ENCODE results near the gene ALX4. TPM values are rescaled to one million over a fixed set of nuclear protein-coding genes. Genes with fewer than 3 reads are reported as not detected.

The ALX4 gene
- total and polyA plus RNA-seq, 9 of the 15 experiments (the other 6 are each of a cell fraction or from before 2014, with no cell fraction given), result 0.07 to 1.2 (median 0.33) TPM

GRCh38 chr11:44212128-44212527, 97.8 kb downstream of the ALX4 start (continued):
- TF ChIP-seq SRF (CRISPR knock-in tag; IDR thresholded peaks at IDR 0.05) (no peak), SNRNP70 (optimal IDR thresholded peaks at IDR 0.05; ENCODE audit: low read depth, low read length) (no peak), HDAC3 (IDR thresholded peaks at IDR 0.05; ENCODE audit: borderline replicate concordance, partially characterized antibody) (no peak), HDAC6 (IDR thresholded peaks at IDR 0.05; ENCODE audit: low read depth, low read length) (no peak), PPARD (CRISPR knock-in tag; IDR thresholded peaks at IDR 0.05) (no peak), REST (IDR thresholded peaks at IDR 0.05; ENCODE audit: borderline replicate concordance) (no peak), REST (CRISPR knock-in tag; IDR thresholded peaks at IDR 0.05; ENCODE audit: low read depth) (no peak), PHF21A (IDR thresholded peaks at IDR 0.05; ENCODE audit: borderline replicate concordance, low read depth) (no peak)

Other genes with a start within 250 kb of the ALX4 start
- 14.8 and 16.3 TPM in 2 replicates for gene ACCS, start 243.9 kb downstream of the ALX4 start, total RNA-seq (2014; rRNA removed)
- 11.3 and 11.8 TPM in 2 replicates for gene ACCS, start 243.9 kb downstream of the ALX4 start, total RNA-seq (2014; rRNA removed; fragmentation: Illumina TruSeq; extraction: Trizol)
- gene ACCS, start 243.9 kb downstream of the ALX4 start, total RNA-seq (2015; rRNA removed; fragmentation: Illumina TruSeq; extraction: Trizol), result 10.1 and 10.7 TPM in 2 replicates
- 19.5 and 21.1 TPM in 2 replicates for gene ACCS, start 243.9 kb downstream of the ALX4 start, total RNA-seq (2021)
- gene ACCS, start 243.9 kb downstream of the ALX4 start, polyA plus RNA-seq (2011; rRNA removed), result 19.8 and 27.9 TPM in 2 replicates
- 18.0 and 20.2 TPM in 2 replicates for gene ACCS, start 243.9 kb downstream of the ALX4 start, polyA plus RNA-seq (2014; fragmentation: Illumina TruSeq; extraction: Trizol)
- gene ACCS, start 243.9 kb downstream of the ALX4 start, polyA plus RNA-seq (2014; fragmentation: Nextera tagmentation; extraction: Ambion mirVana), result 1 to 10 TPM; 4.2 to 6.3 TPM
- gene ACCS, start 243.9 kb downstream of the ALX4 start, polyA plus RNA-seq (2014; rRNA removed), result 25.9 and 29.9 TPM in 2 replicates
- gene EXT2, start 214.5 kb downstream of the ALX4 start, total RNA-seq (2014; rRNA removed), result 38.8 and 39.5 TPM in 2 replicates
- gene EXT2, start 214.5 kb downstream of the ALX4 start, total RNA-seq (2014; rRNA removed; fragmentation: Illumina TruSeq; extraction: Trizol), result 34.0 and 37.5 TPM in 2 replicates
- 38.5 and 40.9 TPM in 2 replicates for gene EXT2, start 214.5 kb downstream of the ALX4 start, total RNA-seq (2015; rRNA removed; fragmentation: Illumina TruSeq; extraction: Trizol)
- gene EXT2, start 214.5 kb downstream of the ALX4 start, total RNA-seq (2021), result 43.1 and 43.2 TPM in 2 replicates
- gene EXT2, start 214.5 kb downstream of the ALX4 start, polyA plus RNA-seq (2011; rRNA removed), result 49.2 and 52.1 TPM in 2 replicates
- gene EXT2, start 214.5 kb downstream of the ALX4 start, polyA plus RNA-seq (2014; fragmentation: Illumina TruSeq; extraction: Trizol), result 35.0 and 38.1 TPM in 2 replicates
- 10 to 100 TPM in 1 of 2 experiments, 1 to 10 TPM in 1; 7.5 to 13.1 TPM for gene EXT2, start 214.5 kb downstream of the ALX4 start, polyA plus RNA-seq (2014; fragmentation: Nextera tagmentation; extraction: Ambion mirVana)
- gene EXT2, start 214.5 kb downstream of the ALX4 start, polyA plus RNA-seq (2014; rRNA removed), result 36.9 and 38.4 TPM in 2 replicates